Thyroid gland (tissue), 4 donors: ENCODE data around the gene MYH14. TPM values are rescaled to one million over a fixed set of nuclear protein-coding genes. Genes with fewer than 3 reads are reported as not detected.
A peak's percentile ranks its signal among the peaks of the same experiment; 100 is the strongest.

Experiments used
- DNase-seq, 2 donors: peaks; one replicate each; pipeline ENCODE4 v3.0.0-alpha.2; 2019
- H3K27ac ChIP-seq, 3 donors: fragments of 200-600 bp; sonication (generic); 1 replicate in 2 of 3; 2 replicates in 1 of 3; pipeline ENCODE4 v1.5.1; 2016 to 2019; ENCODE audit warnings: mild to moderate bottlenecking in 1 of 3, moderate library complexity in 1 of 3
- H3K27me3 ChIP-seq: fragments of 200-600 bp; sonication (generic); one replicate; pipeline ENCODE4 v1.5.1; 2019
- H3K36me3 ChIP-seq, 2 donors: fragments of 200-600 bp; sonication (generic); one replicate each; pipeline ENCODE4 v1.5.1; 2016 to 2019
- H3K4me1 ChIP-seq, 2 donors: fragments of 200-600 bp; sonication (generic); one replicate each; pipeline ENCODE4 v1.5.1; 2017 to 2019
- H3K4me3 ChIP-seq, 3 donors: fragments of 200-600 bp; sonication (generic); replicated peaks in 1 of 3; 1 replicate in 2 of 3; 2 replicates in 1 of 3; pipeline ENCODE4 v1.5.1; 2016; ENCODE audit warnings: mild to moderate bottlenecking in 1 of 3
- H3K9me3 ChIP-seq: fragments of 200-600 bp; sonication (generic); one replicate; pipeline ENCODE4 v1.5.1; 2017
- POLR2A ChIP-seq, 2 donors: fragments of 450-650 bp; IDR thresholded peaks; one replicate each; pipeline ENCODE4 v1.6.1; 2017; ENCODE audit warnings: antibody characterized with exemption in 2 of 2, mild to moderate bottlenecking in 2 of 2, moderate library complexity in 1 of 2
- WGBS, 2 donors: methylation state at CpG; one replicate each; pipeline ENCODE4 v1.1.5; 2017; 5-methylcytosine and 5-hydroxymethylcytosine counted together
- intact Hi-C: fragments of 100-400 bp; cut with DNase I; formaldehyde crosslinking; loops from one replicate; pipeline ENCODE4 v1.15.1; 2023
- total RNA-seq, 4 donors: library from RNA; depleted of rRNA; stranded (reverse); fragments of >200 nt; gene quantifications; one replicate each; pipeline ENCODE4 v1.2.3, GENCODE V29; 2016
- TF ChIP-seq, protein P1 (sequence below), 6 experiments: fragments of 200-600 bp in 3 of 6; fragments of 450-650 bp in 3 of 6; sonication (generic) in 3 of 6; IDR thresholded peaks; one replicate each; pipeline ENCODE4 v1.5.1; 2016 to 2019; ENCODE audit warnings: antibody characterized with exemption in 6 of 6, mild to moderate bottlenecking in 2 of 6, inconsistent platforms in 1 of 6, moderate library complexity in 1 of 6

MYH14 gene
- total RNA-seq, 4 donors from 2014 or later, result 130 to 361 (median 183) TPM

DNA sequence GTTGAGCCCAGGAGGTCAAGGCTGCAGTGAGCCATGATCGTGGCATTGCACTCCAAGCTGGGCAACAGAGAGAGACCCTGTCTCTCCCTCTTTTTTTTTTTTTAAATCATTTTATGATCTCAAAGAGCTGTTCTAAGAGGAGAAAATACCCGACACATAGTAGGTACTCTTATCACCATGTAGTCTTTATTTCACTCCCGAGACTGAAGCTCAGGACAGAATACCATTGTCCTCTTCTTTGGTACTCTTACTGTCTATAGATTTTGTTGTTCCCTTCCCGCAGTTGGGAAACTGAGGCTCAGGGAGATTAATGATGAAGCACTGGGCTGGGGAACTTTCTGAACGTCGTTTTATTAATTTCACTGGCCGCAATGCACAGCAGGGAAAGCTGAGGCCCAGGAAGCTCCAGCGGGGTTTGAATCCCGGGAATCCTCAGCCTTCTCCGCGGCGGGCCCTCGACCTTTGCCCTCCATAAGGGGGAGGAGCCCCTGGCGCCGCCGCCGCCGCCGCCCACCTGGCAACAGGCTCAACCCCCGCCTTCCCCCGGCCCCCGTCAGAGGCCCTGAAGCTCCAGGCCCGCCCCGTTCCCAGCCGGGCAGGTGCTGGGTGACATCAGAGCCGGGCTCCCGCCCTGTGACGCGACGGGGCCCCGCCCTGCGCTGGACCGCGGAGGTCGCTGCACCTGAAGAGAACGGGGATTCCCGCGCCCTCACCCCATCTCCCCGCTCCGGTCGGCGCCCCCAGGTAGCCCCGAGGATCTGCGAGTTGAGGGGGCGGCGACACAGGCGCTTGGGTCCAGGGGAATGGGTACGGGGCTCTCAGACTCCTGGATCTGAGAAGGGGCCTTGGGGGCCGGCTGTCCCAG lies 1.6 kb downstream of the MYH14 start:
- peak overlapping the region; percentile 27 to 43 (median 29) for H3K4me3 ChIP-seq
- intact Hi-C loops, result no loop called here
- DNase-seq, result peak; percentile 96
- H3K27me3 ChIP-seq, result no peaks in the 10 kb centered on the region
- H3K36me3 ChIP-seq, result no peaks in the 10 kb centered on the region
- peak; percentile 85 to 88 for TF ChIP-seq POLR2A (IDR thresholded peaks at IDR 0.05)
- TF ChIP-seq, protein P1, sequence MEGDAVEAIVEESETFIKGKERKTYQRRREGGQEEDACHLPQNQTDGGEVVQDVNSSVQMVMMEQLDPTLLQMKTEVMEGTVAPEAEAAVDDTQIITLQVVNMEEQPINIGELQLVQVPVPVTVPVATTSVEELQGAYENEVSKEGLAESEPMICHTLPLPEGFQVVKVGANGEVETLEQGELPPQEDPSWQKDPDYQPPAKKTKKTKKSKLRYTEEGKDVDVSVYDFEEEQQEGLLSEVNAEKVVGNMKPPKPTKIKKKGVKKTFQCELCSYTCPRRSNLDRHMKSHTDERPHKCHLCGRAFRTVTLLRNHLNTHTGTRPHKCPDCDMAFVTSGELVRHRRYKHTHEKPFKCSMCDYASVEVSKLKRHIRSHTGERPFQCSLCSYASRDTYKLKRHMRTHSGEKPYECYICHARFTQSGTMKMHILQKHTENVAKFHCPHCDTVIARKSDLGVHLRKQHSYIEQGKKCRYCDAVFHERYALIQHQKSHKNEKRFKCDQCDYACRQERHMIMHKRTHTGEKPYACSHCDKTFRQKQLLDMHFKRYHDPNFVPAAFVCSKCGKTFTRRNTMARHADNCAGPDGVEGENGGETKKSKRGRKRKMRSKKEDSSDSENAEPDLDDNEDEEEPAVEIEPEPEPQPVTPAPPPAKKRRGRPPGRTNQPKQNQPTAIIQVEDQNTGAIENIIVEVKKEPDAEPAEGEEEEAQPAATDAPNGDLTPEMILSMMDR (IDR thresholded peaks at IDR 0.05), result no peak
- WGBS, 2 donors, result 16 to 35% methylated on average over 9 to 21 of the region's 49 CpGs
- no peaks in the 10 kb centered on the region for H3K9me3 ChIP-seq
- H3K27ac ChIP-seq, result peak overlapping the region; percentile 78 to 92 (median 80)
- peaks cover 9 to 34% of the 10 kb centered on the region in 2 donors for H3K4me1 ChIP-seq

DNA sequence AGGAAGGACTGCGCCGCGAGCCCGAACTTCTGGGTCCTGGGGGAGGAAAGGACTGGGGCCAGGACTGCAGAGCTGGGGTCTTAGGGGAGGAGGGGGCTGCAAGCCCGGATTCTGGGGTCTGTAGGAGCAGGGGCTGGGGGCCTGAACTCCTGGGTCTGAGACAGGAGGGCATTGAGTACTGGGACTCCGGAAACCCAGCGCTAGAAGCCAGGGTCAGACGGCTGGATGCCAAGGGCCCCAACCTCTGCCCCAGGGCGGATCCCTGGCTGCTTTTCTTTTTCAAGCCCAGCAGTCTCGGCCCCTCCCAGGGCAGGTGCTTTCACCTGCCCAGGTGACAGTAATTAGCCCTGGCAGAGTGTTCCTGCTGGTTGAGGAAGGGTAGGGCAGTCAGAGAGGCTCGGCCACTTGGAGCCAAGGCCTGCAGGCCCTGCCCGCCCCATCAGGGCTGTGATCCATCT lies 2.3 kb downstream of the MYH14 start:
- Histone ChIP-seq H3K27me3 (no peaks in the 10 kb centered on the region), H3K36me3 (no peaks in the 10 kb centered on the region), H3K27ac (peak overlapping the region; percentile 78 to 92 (median 80)), H3K4me3 (peak overlapping the region; percentile 27 to 43 (median 29)), H3K9me3 (no peaks in the 10 kb centered on the region), H3K4me1 (peaks cover 9 to 30% of the 10 kb centered on the region in 2 donors)
- 17 to 18% methylated on average over 10 to 11 of the region's 12 CpGs for WGBS, 2 donors
- peak; percentile 77 to 78 for DNase-seq
- intact Hi-C loops, result no loop called here
- TF ChIP-seq, protein P1 (IDR thresholded peaks at IDR 0.05), result peak in 4 of 6 experiments; percentile 34 to 51 (median 40)
- TF ChIP-seq POLR2A (IDR thresholded peaks at IDR 0.05), result no peak

DNA sequence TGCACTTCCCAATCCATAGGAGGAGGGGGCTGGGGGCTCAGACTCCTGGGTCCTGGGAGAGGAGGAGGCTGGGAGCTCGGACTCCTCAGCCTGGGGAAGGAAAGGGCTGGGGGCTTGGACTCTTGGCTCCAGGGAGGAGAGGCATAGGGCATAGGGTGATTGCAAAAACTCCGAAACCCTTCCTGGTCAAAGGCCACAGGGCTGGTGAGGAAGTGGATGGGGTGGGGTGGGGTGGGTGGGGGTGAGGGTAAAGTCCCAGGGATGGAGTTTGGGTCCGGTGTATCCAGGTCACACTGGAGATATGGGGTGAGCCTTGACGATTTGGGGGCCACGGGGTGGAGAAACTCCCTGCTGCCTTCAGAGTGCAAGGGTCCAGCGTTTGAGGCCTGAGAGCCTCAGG lies 2.8 kb downstream of the MYH14 start:
- H3K36me3 ChIP-seq, result no peaks in the 10 kb centered on the region
- peak overlapping the region; percentile 78 to 92 (median 80) for H3K27ac ChIP-seq
- peaks cover 9 to 29% of the 10 kb centered on the region in 2 donors for H3K4me1 ChIP-seq
- DNase-seq, result no peak
- peak overlapping the region in 1 of 3 donors; percentile 43 for H3K4me3 ChIP-seq
- intact Hi-C loops, result no loop called here
- H3K9me3 ChIP-seq, result no peaks in the 10 kb centered on the region
- no peaks in the 10 kb centered on the region for H3K27me3 ChIP-seq
- 64 to 85% methylated on average over 6 of the region's 6 CpGs for WGBS, 2 donors
- no peak for TF ChIP-seq POLR2A (IDR thresholded peaks at IDR 0.05)
- TF ChIP-seq, protein P1 (IDR thresholded peaks at IDR 0.05), result peak in 1 of 6 experiments; percentile 6

DNA sequence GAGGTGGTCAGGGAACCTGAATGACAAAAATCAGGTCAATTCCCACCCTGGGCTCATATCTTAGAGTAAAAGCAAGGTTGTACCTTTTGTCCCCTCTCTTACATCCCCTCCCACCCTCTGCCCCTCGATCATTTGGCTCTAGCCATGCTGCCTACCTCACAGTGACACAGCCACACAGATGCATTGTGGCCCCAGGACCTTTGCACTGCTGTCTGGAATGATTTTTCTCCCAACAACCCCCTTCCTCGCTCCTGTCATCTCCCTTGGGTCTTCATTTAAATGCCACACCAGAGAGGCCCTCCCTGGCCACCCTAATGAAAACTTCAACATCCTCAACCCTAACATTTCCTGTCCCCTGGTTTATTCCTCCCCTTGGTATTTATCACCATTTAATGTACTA lies 4.3 kb downstream of the MYH14 start:
- H3K36me3 ChIP-seq, result peaks cover 0 to 5% of the 10 kb centered on the region in 2 donors
- H3K4me1 ChIP-seq, result peaks cover 9 to 29% of the 10 kb centered on the region in 2 donors
- intact Hi-C loops, result no loop called here
- DNase-seq, result no peak
- H3K9me3 ChIP-seq, result no peaks in the 10 kb centered on the region
- WGBS, 2 donors, result 87 to 93% methylated on average over 2 of the region's 2 CpGs
- peak overlapping the region in 2 of 3 donors; percentile 33 to 56 for H3K27ac ChIP-seq
- H3K27me3 ChIP-seq, result no peaks in the 10 kb centered on the region
- TF ChIP-seq POLR2A (IDR thresholded peaks at IDR 0.05), result no peak
- TF ChIP-seq, protein P1 (IDR thresholded peaks at IDR 0.05), result no peak
- no peak overlapping the region for H3K4me3 ChIP-seq

DNA sequence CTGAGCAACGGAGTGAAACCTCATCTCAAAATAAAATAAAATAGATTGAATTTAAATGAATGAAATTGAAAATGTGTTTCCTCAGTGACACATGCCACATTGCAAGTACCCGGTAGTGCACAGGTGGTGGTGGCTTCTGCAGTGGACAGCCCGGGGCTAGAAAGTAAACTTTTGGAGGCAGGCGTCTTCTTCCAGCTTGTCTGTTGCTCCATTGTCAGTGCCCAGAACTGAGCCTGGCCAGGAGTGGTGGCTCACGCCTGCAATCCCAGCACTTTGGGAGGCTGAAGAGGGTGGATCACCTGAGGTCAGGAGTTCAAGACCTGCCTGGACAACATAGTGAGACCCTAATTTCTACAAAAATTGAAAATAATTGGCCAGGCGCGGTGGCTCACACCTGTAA lies 5.7 kb downstream of the MYH14 start:
- TF ChIP-seq, protein P1 (IDR thresholded peaks at IDR 0.05), result no peak
- TF ChIP-seq POLR2A (IDR thresholded peaks at IDR 0.05), result no peak
- H3K4me1 ChIP-seq, result peaks cover 9 to 28% of the 10 kb centered on the region in 2 donors
- no peaks in the 10 kb centered on the region for H3K9me3 ChIP-seq
- H3K27ac ChIP-seq, result no peak overlapping the region
- 92 to 97% methylated on average over 7 of the region's 7 CpGs for WGBS, 2 donors
- H3K27me3 ChIP-seq, result no peaks in the 10 kb centered on the region
- H3K4me3 ChIP-seq, result no peak overlapping the region
- H3K36me3 ChIP-seq, result peaks cover 0 to 5% of the 10 kb centered on the region in 2 donors
- intact Hi-C loops, result no loop called here
- DNase-seq, result no peak
